H9 (cell line): Measurements from ENCODE around the gene EGR4. TPM values are rescaled to one million over a fixed set of nuclear protein-coding genes. Genes with fewer than 3 reads are reported as not detected.

Experiments used
- DNase-seq: peaks from one replicate; pipeline ENCODE4 v3.0.0-alpha.2; 2017
- H2AFZ ChIP-seq: one replicate; pipeline ENCODE4 v1.6.1; 2013; ENCODE audit warnings: mild to moderate bottlenecking, low read length, control low read depth, moderate library complexity
- H2AK5ac ChIP-seq: 2 replicates; pipeline ENCODE4 v1.6.1; 2013; ENCODE audit warnings: low read length, control low read depth, mixed read lengths; ENCODE audit not compliant: insufficient read length
- H2BK120ac ChIP-seq: one replicate; pipeline ENCODE4 v1.6.1; 2013; ENCODE audit warnings: low read depth, mild to moderate bottlenecking, low read length, control low read depth, inconsistent platforms; ENCODE audit not compliant: poor library complexity, severe bottlenecking
- H2BK12ac ChIP-seq: 2 replicates; pipeline ENCODE4 v1.6.1; 2013; ENCODE audit warnings: low read length, control low read depth, mixed read lengths, low read depth; ENCODE audit not compliant: insufficient read length
- H2BK15ac ChIP-seq: 2 replicates; pipeline ENCODE4 v1.6.1; 2013; ENCODE audit warnings: low read depth, low read length, control low read depth
- H2BK20ac ChIP-seq: one replicate; pipeline ENCODE4 v1.6.1; 2013; ENCODE audit warnings: low read depth, mild to moderate bottlenecking, low read length, control low read depth, inconsistent platforms; ENCODE audit not compliant: poor library complexity, severe bottlenecking
- H2BK5ac ChIP-seq: 2 replicates; pipeline ENCODE4 v1.6.1; 2013; ENCODE audit warnings: low read length, control low read depth, mixed read lengths; ENCODE audit not compliant: insufficient read length
- H3K14ac ChIP-seq: 2 replicates; pipeline ENCODE4 v1.6.1; 2013; ENCODE audit warnings: low read length, control low read depth; ENCODE audit not compliant: insufficient read depth
- H3K18ac ChIP-seq: 2 replicates; pipeline ENCODE4 v1.6.1; 2013; ENCODE audit warnings: low read depth, mild to moderate bottlenecking, mixed read lengths, low read length, control low read depth; ENCODE audit not compliant: insufficient read length
- H3K23ac ChIP-seq: 2 replicates; pipeline ENCODE4 v1.6.1; 2013; ENCODE audit warnings: low read length, control low read depth, mixed read lengths, low read depth; ENCODE audit not compliant: insufficient read length
- H3K23me2 ChIP-seq: 2 replicates; pipeline ENCODE4 v1.6.1; 2013; ENCODE audit warnings: low read depth, mild to moderate bottlenecking, mixed read lengths, low read length, control low read depth; ENCODE audit not compliant: insufficient read length, poor library complexity, severe bottlenecking
- H3K27ac ChIP-seq: 2 replicates; pipeline ENCODE4 v1.5.1; 2013; ENCODE audit warnings: low read length, control low read depth, mixed read lengths, low read depth; ENCODE audit not compliant: insufficient read length
- H3K27me3 ChIP-seq: 2 replicates; pipeline ENCODE4 v1.6.1; 2013; ENCODE audit warnings: low read length, control low read depth, inconsistent platforms; ENCODE audit not compliant: insufficient read depth
- H3K4ac ChIP-seq: 2 replicates; pipeline ENCODE4 v1.6.1; 2013; ENCODE audit warnings: low read depth, mild to moderate bottlenecking, control low read depth, inconsistent platforms, low read length, moderate library complexity
- H3K4me1 ChIP-seq: 2 replicates; pipeline ENCODE4 v1.6.1; 2013; ENCODE audit warnings: low read length, control low read depth, inconsistent platforms; ENCODE audit not compliant: insufficient read depth
- H3K4me2 ChIP-seq: 2 replicates; pipeline ENCODE4 v1.6.1; 2013; ENCODE audit warnings: low read length, control low read depth, mixed read lengths; ENCODE audit not compliant: insufficient read length, insufficient read depth
- H3K56ac ChIP-seq: 2 replicates; pipeline ENCODE4 v1.6.1; 2013; ENCODE audit warnings: low read depth, mild to moderate bottlenecking, mixed read lengths, low read length, control low read depth; ENCODE audit not compliant: insufficient read length
- H3K79me1 ChIP-seq: 2 replicates; pipeline ENCODE4 v1.6.1; 2013; ENCODE audit warnings: low read depth, mild to moderate bottlenecking, moderate library complexity, low read length, control low read depth, inconsistent platforms; ENCODE audit not compliant: insufficient read depth, poor library complexity, severe bottlenecking
- H3K79me2 ChIP-seq: 2 replicates; pipeline ENCODE4 v1.6.1; 2013; ENCODE audit warnings: low read length, control low read depth, inconsistent platforms; ENCODE audit not compliant: insufficient read depth
- H3K9ac ChIP-seq: 2 replicates; pipeline ENCODE4 v1.6.1; 2013; ENCODE audit warnings: low read length, control low read depth, mixed read lengths; ENCODE audit not compliant: insufficient read length; ENCODE audit errors: extremely low read depth
- H3K9me3 ChIP-seq: one replicate; pipeline ENCODE4 v1.6.1; 2013; ENCODE audit warnings: low read depth, low read length, inconsistent platforms; ENCODE audit not compliant: control insufficient read depth
- H3T11ph ChIP-seq: one replicate; pipeline ENCODE4 v1.6.1; 2013; ENCODE audit warnings: mild to moderate bottlenecking, low read length, control low read depth, inconsistent platforms
- H4K20me1 ChIP-seq: one replicate; pipeline ENCODE4 v1.6.1; 2013; ENCODE audit not compliant: control insufficient read depth, insufficient read length, insufficient read depth
- H4K5ac ChIP-seq: 2 replicates; pipeline ENCODE4 v1.6.1; 2013; ENCODE audit warnings: low read depth, mild to moderate bottlenecking, mixed read lengths, low read length, control low read depth; ENCODE audit not compliant: insufficient read length
- H4K8ac ChIP-seq: replicated peaks from 2 replicates; pipeline ENCODE4 v1.6.1; 2013; ENCODE audit warnings: low read length, control low read depth, mixed read lengths, low read depth; ENCODE audit not compliant: insufficient read length
- H4K91ac ChIP-seq: 2 replicates; pipeline ENCODE4 v1.6.1; 2013; ENCODE audit warnings: low read depth, mild to moderate bottlenecking, moderate library complexity, mixed read lengths, low read length, control low read depth; ENCODE audit not compliant: insufficient read length
- H3K27ac Mint-ChIP-seq, 3 experiments: 2 replicates in 2 of 3; 3 replicates in 1 of 3; pipeline ENCODE4 v1.8.0; 2020 to 2021; ENCODE audit warnings: mixed read lengths in 3 of 3, mild to moderate bottlenecking in 1 of 3, moderate library complexity in 1 of 3
- H3K27me3 Mint-ChIP-seq: 2 replicates; pipeline ENCODE4 v1.8.0; 2021; ENCODE audit warnings: low read depth, mild to moderate bottlenecking, moderate library complexity, mixed read lengths
- H3K36me3 Mint-ChIP-seq, 3 experiments: 2 replicates in 2 of 3; 3 replicates in 1 of 3; pipeline ENCODE4 v1.8.0; 2020 to 2021; ENCODE audit warnings: low read depth in 3 of 3, mixed read lengths in 3 of 3; ENCODE audit not compliant: insufficient read depth in 1 of 3
- H3K4me1 Mint-ChIP-seq, 2 experiments: 2 replicates each; pipeline ENCODE4 v1.8.0; 2020; ENCODE audit warnings: mixed read lengths in 2 of 2
- H3K4me3 Mint-ChIP-seq, 2 experiments: 2 replicates in 1 of 2; 3 replicates in 1 of 2; pipeline ENCODE4 v1.8.0; 2020 to 2021; ENCODE audit warnings: mild to moderate bottlenecking in 2 of 2, mixed read lengths in 2 of 2, moderate library complexity in 1 of 2
- H3K9me3 Mint-ChIP-seq, 2 experiments: 2 replicates in 1 of 2; 3 replicates in 1 of 2; pipeline ENCODE4 v1.8.0; 2020; ENCODE audit warnings: mild to moderate bottlenecking in 2 of 2, mixed read lengths in 2 of 2, moderate library complexity in 1 of 2
- WGBS: extraction: QIAGEN DNeasy Blood & Tissue Kit; methylation state at CpG from one replicate; pipeline ENCODE4 v1.1.7; 2013; ENCODE audit warnings: missing lambda C conversion rate, low lambda C conversion rate, mixed read lengths; ENCODE audit not compliant: insufficient read length; ENCODE audit errors: extremely low coverage; 5-methylcytosine and 5-hydroxymethylcytosine counted together
- total RNA-seq: library from RNA; stranded (reverse); gene quantifications from 2 replicates; pipeline ENCODE4 v1.2.1, GENCODE V29; 2021
- TF ChIP-seq, protein P1 (sequence below): fragments of 200-600 bp; sonication (generic); conservative IDR thresholded peaks from 3 replicates; pipeline ENCODE4 v1.8.0; 2021; ENCODE audit warnings: antibody characterized with exemption, mild to moderate bottlenecking

The EGR4 gene
- total RNA-seq, 1 experiment from 2014 or later, result 0.85 TPM

DNA sequence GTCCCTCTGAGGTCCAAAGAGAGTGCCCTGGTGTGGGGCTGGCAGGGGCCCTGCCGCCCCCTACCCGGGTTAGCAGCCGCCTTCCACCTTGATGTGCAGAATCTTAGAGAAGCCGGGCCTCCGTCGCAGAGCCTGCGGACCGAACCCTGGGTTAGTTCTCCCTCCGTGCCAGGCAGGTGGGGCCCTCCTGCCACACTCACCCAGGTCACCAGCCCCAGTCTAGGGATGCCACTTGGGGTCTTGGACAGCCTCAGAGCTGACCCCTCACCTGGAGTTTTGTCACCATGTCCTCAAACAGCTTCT is 34.5 kb downstream of the EGR4 start:
- no peak overlapping the region for H3K23ac ChIP-seq
- no peak overlapping the region for H4K91ac ChIP-seq
- H2BK20ac ChIP-seq, result no peak overlapping the region
- no peaks in the 10 kb centered on the region for H3K27me3 ChIP-seq
- H3K79me2 ChIP-seq, result no peaks in the 10 kb centered on the region
- H3K9me3 Mint-ChIP-seq, result no peaks in the 10 kb centered on the region; a peak in 1 of 5 replicates
- H3K4me1 ChIP-seq, result no peaks in the 10 kb centered on the region
- no peak overlapping the region for H3K14ac ChIP-seq
- H3K4me1 Mint-ChIP-seq, result peaks cover 17 to 18% of the 10 kb centered on the region in 2 experiments
- no peak overlapping the region for H3K27ac ChIP-seq
- no peak for DNase-seq
- WGBS, result no CpG with 5 or more reads among the region's 9 CpGs
- no peaks in the 10 kb centered on the region for H3K9me3 ChIP-seq
- H4K20me1 ChIP-seq, result no peaks in the 10 kb centered on the region
- H2BK12ac ChIP-seq, result no peak overlapping the region
- H2AK5ac ChIP-seq, result no peak overlapping the region
- H3K9ac ChIP-seq, result no peak overlapping the region
- no peak overlapping the region for H3K56ac ChIP-seq
- H2BK120ac ChIP-seq, result no peak overlapping the region
- H3K18ac ChIP-seq, result no peak overlapping the region
- no peak overlapping the region for H4K5ac ChIP-seq
- H3K27ac Mint-ChIP-seq, result no peak overlapping the region
- no peak overlapping the region for H3K4me3 Mint-ChIP-seq
- no peaks in the 10 kb centered on the region for H3K79me1 ChIP-seq
- no peak overlapping the region for H3K4ac ChIP-seq
- TF ChIP-seq, protein P1, sequence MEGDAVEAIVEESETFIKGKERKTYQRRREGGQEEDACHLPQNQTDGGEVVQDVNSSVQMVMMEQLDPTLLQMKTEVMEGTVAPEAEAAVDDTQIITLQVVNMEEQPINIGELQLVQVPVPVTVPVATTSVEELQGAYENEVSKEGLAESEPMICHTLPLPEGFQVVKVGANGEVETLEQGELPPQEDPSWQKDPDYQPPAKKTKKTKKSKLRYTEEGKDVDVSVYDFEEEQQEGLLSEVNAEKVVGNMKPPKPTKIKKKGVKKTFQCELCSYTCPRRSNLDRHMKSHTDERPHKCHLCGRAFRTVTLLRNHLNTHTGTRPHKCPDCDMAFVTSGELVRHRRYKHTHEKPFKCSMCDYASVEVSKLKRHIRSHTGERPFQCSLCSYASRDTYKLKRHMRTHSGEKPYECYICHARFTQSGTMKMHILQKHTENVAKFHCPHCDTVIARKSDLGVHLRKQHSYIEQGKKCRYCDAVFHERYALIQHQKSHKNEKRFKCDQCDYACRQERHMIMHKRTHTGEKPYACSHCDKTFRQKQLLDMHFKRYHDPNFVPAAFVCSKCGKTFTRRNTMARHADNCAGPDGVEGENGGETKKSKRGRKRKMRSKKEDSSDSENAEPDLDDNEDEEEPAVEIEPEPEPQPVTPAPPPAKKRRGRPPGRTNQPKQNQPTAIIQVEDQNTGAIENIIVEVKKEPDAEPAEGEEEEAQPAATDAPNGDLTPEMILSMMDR, result no peak
- peaks cover 13 to 44% (median 20%) of the 10 kb centered on the region in 3 experiments; a peak in 6 of 7 replicates for H3K36me3 Mint-ChIP-seq
- H2BK5ac ChIP-seq, result no peak overlapping the region
- H3T11ph ChIP-seq, result no peak overlapping the region
- no peak overlapping the region for H2AFZ ChIP-seq
- no peaks in the 10 kb centered on the region for H3K23me2 ChIP-seq
- no peak overlapping the region for H2BK15ac ChIP-seq
- H4K8ac ChIP-seq, result no peak overlapping the region
- H3K4me2 ChIP-seq, result no peak overlapping the region
- no peaks in the 10 kb centered on the region; the same call in 1 of the 2 replicates for H3K27me3 Mint-ChIP-seq
